Measurements from ENCODE around the gene MTG2. TPM values are rescaled to one million over a fixed set of nuclear protein-coding genes. Genes with fewer than 3 reads are reported as not detected.

The MTG2 gene
- total and polyA plus RNA-seq, 2 of the 13 experiments (the other 11 are each of a cell fraction or from before 2014, with no cell fraction given): 20.4 to 37.8 TPM

GRCh38 chr20:62143957-62144825 lies 38.6 kb upstream of the MTG2 start (continued):
- TF ChIP-seq RAD21 (CRISPR knock-in tag; IDR thresholded peaks at IDR 0.05) (peak; percentile 50), NONO (IDR thresholded peaks at IDR 0.05) (no peak), NONO (CRISPR knock-in tag; conservative IDR thresholded peaks at IDR 0.05) (peak; percentile 16; the same call in 1 of the 2 replicates), GABPB1 (CRISPR knock-in tag; IDR thresholded peaks at IDR 0.05) (peak; percentile 74; the same call in 1 of the 2 replicates), ZNF558 (CRISPR knock-in tag; IDR thresholded peaks at IDR 0.05; ENCODE audit: borderline replicate concordance) (peak; percentile 93; the same call in 1 of the 2 replicates), KDM2A (CRISPR knock-in tag; IDR thresholded peaks at IDR 0.05; ENCODE audit: borderline replicate concordance, low read depth) (peak; percentile 82), ZBTB14 (CRISPR knock-in tag; IDR thresholded peaks at IDR 0.05) (0 out of 2 replicates have a peak, but pooled peaks have one; percentile 5), UBTF (CRISPR knock-in tag; IDR thresholded peaks at IDR 0.05) (peak; percentile 94), ZBTB34 (CRISPR knock-in tag; IDR thresholded peaks at IDR 0.05) (0 out of 2 replicates have a peak, but pooled peaks have one; percentile 48), ZNF350 (CRISPR knock-in tag; IDR thresholded peaks at IDR 0.05; ENCODE audit: borderline replicate concordance, low read depth) (peak; percentile 37; the same call in 1 of the 2 replicates), KMT2A (CRISPR knock-in tag; IDR thresholded peaks at IDR 0.05) (peak; percentile 96), ZNF644 (CRISPR knock-in tag; IDR thresholded peaks at IDR 0.05; ENCODE audit: low read depth) (no peak), ZNF768 (CRISPR knock-in tag; IDR thresholded peaks at IDR 0.05) (peak; percentile 69; the same call in 1 of the 2 replicates), RXRB (CRISPR knock-in tag; IDR thresholded peaks at IDR 0.05; ENCODE audit: borderline replicate concordance) (no peak), ZNF446 (CRISPR knock-in tag; IDR thresholded peaks at IDR 0.05) (peak; percentile 44), ZNF674 (CRISPR knock-in tag; IDR thresholded peaks at IDR 0.05; ENCODE audit: low read depth) (no peak), PHF20 (CRISPR knock-in tag; IDR thresholded peaks at IDR 0.05) (peak; percentile 57; the same call in 1 of the 2 replicates), ZNF713 (CRISPR knock-in tag; IDR thresholded peaks at IDR 0.05) (0 out of 2 replicates have a peak, but pooled peaks have one; percentile 25), ZC3H13 (CRISPR knock-in tag; IDR thresholded peaks at IDR 0.05) (peak; percentile 75; the same call in 1 of the 2 replicates), NFKB2 (CRISPR knock-in tag; IDR thresholded peaks at IDR 0.05; ENCODE audit: borderline replicate concordance) (0 out of 2 replicates have a peak, but pooled peaks have one; percentile 27), ATF5 (CRISPR knock-in tag; IDR thresholded peaks at IDR 0.05; ENCODE audit: low read depth) (0 out of 2 replicates have a peak, but pooled peaks have one; percentile 62), THAP7 (CRISPR knock-in tag; IDR thresholded peaks at IDR 0.05) (0 out of 2 replicates have a peak, but pooled peaks have one; percentile 15), MTF2 (CRISPR knock-in tag; IDR thresholded peaks at IDR 0.05; ENCODE audit: borderline replicate concordance) (no peak)

Measured in HepG2 (cell line).